GM18861 (cell line): Measurements from ENCODE around the gene SEC24D.

ENCODE experiments used
- ATAC-seq: cut with Tn5 transposase; IDR thresholded peaks from one replicate; pipeline ENCODE4 v1.9.1; 2021; ENCODE audit not compliant: unreplicated experiment

SEC24D gene

DNA sequence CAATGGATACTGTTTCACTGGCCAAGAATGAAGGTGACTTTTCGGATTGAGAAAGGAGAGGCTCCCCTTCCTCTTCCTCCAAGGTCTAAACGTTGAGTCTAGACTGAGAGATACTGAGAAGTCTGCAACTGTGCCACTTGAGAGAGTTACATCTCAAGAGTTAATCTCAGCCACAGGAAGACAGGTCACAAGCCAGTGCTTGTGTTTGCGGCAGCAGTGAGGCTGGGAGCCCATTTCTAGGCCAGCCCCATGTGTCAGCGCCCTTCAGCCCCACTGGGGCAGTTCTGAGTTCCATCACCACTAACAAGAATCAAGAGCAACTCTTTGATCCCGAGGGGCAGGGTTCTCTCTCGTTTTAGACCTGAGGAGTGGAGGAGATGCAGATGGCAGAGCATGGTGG, 7.3 kb upstream of the SEC24D start:
- ATAC-seq: no peak

DNA sequence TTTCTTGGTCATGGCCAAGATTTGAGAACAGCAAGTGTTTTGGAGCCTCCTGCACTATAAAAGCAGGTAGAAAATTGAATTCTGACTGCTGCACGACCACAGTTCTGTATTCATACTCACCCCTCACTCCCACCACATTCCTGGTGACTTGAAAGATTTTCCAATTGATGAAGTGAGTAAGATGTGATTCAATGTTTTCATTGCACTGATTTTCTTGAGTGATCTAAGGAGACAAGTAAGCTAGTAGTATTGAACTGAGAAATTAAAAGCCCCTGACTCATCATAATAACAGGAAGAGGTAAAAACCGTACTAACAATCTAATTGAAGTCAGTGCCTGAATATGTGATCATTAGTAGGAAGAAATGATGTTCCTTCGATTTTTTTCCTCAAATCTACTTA, 6.1 kb upstream of the SEC24D start:
- no peak for ATAC-seq

DNA sequence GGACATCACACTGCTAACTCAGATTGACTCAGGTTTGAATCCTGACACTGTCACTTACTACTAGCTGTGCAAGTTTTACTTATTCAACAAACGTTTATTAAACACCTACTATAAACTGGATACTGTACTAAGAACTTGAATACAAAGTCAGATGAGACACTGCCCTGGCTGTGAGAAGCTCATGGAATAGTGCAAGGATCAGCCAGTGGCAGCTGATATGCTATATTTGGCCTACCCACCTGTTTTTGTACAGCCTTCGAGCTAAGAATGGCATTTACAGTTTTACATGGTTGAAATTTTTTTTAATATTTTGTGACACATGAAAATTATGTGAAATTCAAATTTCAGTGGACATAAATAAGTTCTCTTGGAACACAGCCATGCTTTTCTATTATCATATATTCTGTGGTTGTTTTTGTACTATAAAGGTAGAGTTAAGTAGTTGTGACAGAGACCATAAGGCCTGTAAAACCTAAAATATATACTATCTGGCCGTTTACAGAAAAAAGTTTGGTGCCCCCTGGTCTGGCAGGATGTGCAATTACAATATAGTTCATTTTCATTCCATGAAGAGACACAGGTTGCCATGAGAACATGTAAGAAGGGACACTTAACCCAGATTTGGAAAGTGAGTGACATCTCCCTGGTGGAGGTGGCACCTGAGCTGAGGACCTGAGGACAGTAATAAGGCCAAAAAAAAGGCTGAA, 3.4 kb upstream of the SEC24D start:
- no peak for ATAC-seq

DNA sequence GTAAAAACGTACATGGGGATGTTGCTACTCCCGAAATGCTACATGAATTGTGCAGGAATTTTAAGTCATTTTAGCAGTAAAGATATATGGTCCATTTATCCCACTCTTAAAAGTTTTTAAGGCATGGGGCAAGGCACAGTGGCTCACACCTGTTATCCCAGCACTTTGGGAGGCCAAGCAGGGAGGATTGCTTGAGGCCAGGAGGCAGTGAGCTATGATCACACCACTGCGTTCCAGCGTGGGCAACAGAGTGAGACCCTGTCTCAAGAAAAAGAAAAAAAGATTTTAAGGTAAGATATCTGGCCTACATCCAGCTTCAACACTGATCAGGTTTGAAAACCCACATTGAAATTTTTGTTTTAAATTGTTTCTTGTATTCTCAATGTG, 1.2 kb upstream of the SEC24D start:
- ATAC-seq: no peak

DNA sequence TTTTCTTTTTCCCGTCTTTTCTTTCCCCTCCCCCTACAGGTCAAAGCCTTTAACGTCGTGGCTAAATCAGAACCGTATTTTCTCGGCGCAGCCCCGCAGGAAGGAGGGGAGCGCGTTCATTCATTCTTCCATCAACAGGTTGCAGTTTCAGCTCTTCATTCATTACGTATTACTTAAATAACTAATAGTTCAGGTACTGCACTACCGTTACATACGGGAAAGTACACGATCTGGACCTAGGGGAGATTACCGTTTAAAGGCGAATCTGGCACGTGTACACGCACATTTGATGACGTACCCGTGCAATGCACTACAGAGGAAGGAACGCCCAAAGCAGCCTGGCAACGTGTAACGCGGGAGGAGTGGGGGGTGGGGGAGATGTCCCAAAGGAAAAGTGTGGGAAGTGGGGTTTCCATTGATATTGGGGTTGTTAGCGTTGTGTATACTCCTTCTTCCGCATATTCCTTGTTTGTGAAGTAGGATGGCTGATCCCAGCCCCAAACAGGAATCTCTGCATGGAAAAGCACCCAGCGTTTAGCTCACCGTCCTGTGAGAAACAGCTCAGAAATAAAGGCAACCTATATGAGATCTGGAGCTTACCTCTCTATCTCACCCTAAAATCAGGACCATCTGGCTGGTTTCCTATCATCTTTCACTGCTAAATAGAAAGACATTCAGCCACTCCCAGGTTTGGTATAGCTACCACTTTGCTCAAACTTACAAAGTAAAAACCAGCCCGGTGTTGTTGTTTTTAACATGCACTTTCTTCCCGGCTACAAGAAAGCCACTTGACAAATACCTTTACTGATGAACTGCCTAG, 585 bp upstream of the SEC24D start:
- peak; percentile 24 for ATAC-seq

DNA sequence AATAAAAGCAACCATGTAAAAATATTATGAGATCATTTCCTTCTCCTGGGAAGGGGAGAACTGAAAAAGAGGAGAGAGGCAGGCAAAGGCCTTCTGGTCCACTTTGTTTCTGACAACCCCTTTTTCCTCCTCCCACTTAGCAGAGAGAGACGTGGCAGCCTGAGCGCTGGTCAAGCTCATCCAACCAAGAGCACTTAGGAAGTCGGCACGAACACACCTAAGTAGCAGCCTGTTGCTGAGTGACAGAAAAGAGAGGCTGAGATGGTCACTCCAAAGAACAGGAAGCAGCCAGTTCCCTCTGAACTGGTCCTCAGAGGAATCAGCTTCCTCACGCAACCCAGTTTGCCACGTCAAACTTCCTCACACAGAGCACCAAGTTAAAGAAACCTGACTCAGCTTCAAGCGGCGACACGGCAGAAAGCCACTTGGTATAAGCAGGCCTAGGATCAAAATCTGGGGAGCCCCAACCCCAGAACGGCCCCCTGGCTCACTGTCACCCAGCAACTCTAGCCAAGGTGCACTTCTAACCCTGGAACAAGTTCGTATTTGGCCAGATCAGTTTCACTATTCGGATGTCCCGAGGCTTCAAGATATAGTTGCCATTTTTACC, 861 bp downstream of the SEC24D start:
- ATAC-seq: peak; percentile 71

DNA sequence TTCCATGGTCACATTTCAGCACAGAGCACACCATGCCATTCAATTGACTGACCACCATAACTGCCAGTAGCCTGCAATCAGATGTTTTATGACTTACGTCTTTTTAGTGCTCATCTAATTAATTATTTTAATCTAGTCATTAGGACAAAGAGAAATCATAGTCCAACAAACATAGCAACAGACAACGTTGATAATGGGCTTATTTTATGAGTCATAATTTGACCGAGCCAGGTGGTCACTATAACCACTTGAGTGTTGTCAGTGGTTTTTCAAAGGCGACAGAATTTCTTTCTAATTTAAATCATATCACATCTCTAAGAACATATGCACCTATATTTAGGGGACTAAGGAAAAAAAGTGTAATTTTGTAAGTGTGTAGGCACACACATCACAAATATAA, 1.9 kb downstream of the SEC24D start:
- ATAC-seq: no peak

DNA sequence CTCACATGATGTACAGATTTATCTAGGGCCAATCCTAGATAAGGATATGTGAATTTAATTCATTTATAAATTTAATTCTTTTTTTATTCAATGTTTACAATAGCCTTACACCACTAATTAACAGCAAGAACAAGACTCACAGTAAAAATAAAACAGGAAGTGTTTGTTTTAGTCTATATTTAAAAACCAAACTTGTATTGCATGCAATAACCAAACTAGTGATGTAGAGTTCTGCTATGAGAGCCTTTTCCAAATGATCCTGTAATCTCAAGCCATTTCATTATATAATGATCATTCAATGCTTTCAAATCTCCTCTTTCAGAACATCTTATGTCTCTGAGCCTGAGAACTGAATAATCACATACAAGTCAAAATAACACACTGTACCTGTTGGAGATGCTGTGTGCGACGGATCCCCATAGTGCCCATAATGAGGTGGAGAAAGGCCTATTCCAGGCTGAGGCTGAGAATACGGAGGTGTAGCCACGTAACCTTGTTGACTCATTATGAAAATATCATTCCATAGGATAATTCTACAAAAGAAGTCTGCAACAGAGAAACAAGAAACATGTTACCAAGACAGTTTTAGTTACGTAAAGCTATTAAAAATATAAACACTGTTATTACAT, 2.6 kb downstream of the SEC24D start:
- no peak for ATAC-seq

DNA sequence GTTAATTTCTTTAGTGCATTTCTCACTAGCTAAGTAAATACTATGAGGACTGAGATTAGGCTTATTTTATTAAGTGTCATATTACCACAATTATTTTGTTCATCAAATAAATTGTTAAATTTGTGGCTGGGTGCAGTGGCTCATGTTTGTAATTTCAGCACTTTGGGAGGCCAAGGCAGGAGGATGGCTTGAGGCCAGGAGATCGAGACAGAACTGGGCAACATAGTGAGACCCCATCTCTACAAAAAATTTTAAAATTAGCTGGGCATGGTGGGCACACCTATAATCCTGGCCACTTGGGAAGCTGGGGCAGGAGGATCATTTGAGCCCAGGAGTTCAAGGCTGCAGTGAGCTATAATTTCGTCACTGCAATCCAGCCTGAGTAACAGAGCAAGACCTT, 6.8 kb downstream of the SEC24D start:
- no peak for ATAC-seq

DNA sequence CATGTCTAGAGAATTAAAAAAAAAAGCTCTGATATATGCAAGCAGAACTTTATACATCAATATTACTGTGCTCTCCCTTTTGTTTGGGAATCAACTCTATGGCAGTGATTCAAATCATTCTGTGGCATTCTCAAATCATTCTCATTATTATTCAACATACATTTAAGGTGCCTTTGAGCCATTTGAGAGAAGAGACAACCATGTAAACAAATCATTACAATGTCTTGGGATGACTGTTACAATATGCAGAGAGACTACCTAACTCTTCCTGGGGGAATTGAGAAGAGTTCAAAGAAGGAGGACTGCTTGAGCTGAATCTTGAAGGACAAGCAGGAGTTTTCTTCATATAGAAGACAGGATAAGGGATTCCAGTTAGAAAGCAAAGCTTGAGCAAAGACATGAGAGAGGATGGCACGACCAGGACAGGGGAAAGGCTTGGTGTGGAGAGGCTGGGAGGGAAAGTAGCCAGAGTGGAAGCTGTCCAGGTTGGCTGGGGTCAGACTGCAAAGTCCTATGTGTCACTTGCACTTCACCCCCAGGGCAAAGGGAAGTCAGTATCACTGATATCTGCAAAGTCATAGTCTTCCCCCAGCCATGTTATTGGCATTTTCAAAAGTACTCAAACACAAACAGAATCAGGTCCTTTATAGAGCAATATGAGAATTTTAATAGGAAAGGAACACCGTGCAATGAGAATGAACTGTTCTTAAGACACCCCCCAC, 9.0 kb downstream of the SEC24D start:
- peak; percentile 39 for ATAC-seq

DNA sequence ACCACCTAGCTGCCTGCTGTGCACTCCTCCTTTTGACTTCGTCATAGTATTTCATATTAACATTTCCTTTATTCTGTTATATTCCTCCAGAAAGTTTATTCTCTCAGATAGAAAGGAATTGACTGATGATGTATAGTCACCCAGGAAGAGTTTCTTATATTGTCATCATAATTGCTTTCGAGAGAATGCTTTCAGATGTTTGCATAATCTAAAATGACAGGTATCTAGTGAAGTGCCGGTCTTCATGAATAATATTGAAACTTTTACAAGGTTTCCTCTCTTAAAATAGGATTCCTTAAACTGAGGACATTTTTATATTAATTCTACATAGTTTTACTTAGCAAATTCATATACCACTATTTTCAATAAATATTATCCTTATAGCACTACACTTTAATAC, 10.1 kb downstream of the SEC24D start:
- ATAC-seq: peak; percentile 55

DNA sequence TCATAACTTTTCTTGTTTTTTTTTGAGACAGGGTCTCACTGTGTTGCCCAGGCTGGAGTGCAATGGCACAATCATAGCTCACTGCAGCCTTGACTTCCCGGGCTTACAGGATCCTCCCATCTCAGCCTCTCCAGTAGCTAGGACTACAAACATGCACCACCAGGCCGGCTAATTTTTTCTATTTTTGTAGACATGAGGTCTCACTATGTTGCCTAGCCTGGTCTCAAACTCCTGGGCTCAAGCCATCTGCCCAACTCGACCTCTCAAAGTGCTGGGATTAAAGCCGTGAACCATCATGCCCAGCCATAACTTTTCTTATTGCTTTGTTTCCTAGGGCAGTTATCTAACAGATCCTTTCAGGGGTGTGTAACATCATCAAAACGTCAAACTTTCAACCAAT, 11.8 kb downstream of the SEC24D start:
- ATAC-seq: no peak

DNA sequence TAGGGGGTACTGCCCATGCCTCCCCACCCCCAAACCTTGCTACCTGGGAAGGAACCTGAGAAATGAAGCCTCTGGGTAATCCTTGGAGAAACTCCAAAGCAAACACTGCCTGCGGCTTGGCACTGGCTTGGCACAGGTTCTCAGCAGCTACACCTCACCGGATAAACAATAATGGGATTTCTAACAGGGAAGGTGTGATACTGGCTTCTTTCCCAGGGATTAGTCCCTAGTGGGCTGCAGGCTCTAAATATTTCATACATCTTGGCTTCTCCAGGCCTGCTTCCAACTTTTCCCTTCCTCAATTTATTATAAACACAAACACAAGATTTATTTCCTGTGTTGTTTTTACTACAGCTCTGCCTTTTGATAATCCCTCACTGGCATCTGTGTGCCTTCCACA, 12.5 kb downstream of the SEC24D start:
- no peak for ATAC-seq

DNA sequence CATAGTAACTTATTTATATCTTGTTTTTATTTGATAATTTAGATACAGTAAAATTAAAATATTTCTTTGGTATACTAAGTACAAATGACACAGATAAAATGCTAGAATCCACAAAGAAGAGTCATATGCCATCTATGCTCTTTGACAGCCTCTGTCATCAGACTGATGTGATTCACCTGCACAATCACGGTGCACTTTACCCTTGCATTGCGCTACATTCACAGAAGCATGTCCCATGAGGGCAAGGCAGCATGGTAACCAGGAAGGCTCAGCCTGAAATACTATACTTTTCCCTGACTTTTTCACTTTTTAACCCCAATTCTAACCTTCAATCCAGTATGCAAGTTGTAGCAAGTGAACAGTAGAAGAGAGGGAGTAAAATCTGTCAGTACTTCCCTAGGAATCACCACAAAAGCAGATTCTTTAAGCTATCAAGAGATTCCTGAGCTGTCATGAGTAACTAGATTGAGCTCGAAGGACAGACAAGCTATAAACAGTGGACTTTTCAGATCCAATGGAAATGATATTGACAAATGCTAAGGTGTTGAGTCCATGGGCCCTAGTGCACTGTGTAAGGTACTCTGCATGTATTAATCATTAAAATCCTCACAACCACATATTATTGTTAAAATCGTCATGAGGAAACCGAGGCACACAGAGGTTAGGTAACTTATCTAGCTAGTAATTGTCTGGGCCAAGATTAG, 14.2 kb downstream of the SEC24D start:
- no peak for ATAC-seq

DNA sequence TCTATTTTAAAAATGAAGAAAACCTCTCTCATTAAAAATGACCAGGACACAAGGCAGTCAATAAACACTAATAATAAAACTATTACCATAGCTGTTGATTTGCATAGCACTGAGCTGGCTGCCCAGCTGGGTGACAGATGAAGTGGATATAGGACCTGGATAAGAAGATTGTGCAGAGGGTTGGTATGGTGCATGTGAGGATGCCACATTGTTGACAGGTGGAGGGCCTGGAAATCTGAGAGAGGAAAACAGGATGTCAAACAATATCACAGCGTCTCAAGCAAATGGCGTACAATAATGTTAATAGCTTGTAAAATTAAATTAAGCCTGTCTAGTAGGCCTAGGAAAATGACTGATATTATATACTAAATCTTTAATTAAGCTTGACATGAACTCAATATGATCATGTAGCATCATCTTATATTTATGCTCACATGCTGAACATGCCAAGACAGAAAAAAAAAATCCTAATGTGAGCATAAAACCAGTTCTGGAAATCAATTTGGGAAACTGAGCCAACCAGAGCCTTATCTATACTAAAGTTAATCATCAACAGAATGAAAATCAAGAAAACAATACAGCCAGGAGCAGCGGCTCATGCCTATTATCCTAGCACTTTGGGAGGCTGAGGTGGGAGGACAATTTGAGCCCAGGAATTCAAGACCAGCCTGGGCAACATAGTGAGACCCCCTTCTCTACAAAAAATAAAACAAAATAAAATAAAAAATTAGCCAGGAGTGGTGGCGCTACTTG, 18.6 kb downstream of the SEC24D start:
- no peak for ATAC-seq

DNA sequence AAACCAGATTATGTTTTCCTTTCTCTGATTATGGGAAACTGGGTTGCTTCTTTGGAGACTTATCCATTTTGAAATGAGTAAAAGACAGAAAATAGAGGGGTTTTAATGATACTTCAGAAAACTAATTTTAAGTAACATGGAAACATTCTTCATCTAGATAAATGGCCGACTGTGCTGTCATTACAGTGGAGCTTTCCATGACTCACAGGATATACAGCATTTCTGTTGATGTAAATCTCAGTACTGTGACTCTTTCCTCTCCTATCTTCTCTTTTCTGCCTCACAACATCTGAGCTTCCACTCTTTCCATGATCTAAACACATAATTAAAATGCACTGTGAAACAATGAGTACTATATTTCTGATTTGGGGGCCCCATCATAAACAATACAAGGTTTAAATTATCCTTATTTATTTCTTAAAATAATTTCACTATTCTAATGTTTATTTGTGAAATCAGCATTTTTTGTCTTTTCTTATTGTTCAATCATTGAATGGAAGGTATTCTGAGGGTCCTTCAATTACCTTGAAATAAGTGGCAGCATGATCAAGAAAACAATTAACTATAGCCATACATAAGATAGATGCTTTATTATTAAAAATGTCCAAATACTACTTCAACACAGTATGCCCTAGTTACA, 19.3 kb downstream of the SEC24D start:
- ATAC-seq: no peak

DNA sequence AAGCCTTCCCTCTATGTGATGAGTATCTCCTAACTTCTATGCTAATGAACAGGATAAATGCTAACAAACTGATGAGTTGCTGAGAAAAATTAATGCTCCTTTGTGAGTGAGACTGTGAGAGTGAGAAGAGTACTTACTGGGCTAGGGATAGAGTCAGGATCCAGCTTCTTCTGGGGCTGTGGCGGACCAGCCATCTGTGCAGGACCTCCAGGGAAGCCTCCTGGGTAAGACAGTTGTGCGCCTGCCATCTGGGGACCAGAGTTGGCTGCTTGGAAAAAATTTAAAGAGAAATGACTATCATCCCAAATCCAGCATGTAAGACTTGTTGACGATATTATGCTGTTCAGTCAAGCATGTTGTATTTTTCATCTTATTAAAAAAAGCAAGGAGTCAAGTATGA, 21.0 kb downstream of the SEC24D start:
- ATAC-seq: no peak

DNA sequence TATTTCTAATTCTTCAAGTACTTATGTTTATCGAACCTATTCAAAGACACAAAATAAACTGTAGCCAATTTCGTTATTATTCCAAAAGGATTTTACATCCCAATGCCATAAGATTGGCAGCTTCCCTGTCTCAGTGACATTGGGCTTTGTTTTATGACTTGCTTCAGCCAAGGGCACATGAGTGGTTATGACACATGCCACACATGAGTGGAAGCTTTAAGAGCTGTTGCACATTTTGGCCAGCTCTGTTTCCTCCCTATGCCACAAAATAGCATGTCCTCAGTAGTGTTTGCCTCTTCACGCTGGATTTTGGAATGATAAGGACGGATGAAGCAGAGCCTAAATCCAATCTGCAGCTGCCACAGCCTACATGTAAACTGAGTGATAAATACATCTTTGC, 21.9 kb downstream of the SEC24D start:
- ATAC-seq: no peak

DNA sequence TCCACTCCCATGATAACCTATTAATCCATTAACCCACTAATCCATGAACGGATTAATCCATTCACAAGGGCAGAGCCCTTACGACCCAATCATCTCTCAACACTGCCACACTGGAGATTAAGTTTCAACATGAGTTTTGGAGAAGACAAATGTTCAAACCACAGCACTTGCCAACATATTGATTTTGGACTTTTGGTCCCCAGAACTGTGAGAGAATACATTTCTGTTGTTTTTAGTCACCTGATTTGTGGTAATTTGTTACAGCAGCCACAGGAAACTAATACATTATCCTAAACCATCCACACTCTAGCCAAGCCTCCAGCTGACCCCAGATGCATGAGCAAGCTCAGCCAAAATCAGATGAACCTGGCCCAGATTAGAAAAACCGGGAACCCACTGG, 22.4 kb downstream of the SEC24D start:
- ATAC-seq: no peak
